Measurements from ENCODE around the gene HOMER3. TPM values are rescaled to one million over a fixed set of nuclear protein-coding genes. Genes with fewer than 3 reads are reported as not detected.

HOMER3 gene
- total RNA-seq, 1 donor from 2014 or later, result 93.0 TPM

GRCh38 chr19:18929311-18929710 is 11.7 kb downstream of the HOMER3 start:
- no peak for DNase-seq (ENCODE audit: low spot score in 2 of 2)
- no peak for TF ChIP-seq CTCF (IDR thresholded peaks at IDR 0.05)
- Histone ChIP-seq H3K4me3 (no peak overlapping the region), H3K9me3 (no peaks in the 10 kb centered on the region), H3K27ac (no peak overlapping the region), H3K4me1 (no peaks in the 10 kb centered on the region), H3K36me3 (peaks cover 55 to 76% of the 10 kb centered on the region in 2 donors), H3K27me3 (no peaks in the 10 kb centered on the region)
- intact Hi-C loops (cut with DNase I), result no loop called here

GRCh38 chr19:18928018-18928805 is 12.8 kb downstream of the HOMER3 start:
- no peak overlapping the region for H3K27ac ChIP-seq
- TF ChIP-seq CTCF (IDR thresholded peaks at IDR 0.05), result no peak
- no peak overlapping the region for H3K4me3 ChIP-seq
- no peaks in the 10 kb centered on the region for H3K4me1 ChIP-seq
- intact Hi-C loops (cut with DNase I), result no loop called here
- DNase-seq (ENCODE audit: low spot score in 2 of 2), result no peak
- no peaks in the 10 kb centered on the region for H3K27me3 ChIP-seq
- H3K9me3 ChIP-seq, result no peaks in the 10 kb centered on the region
- H3K36me3 ChIP-seq, result peaks cover 59 to 81% of the 10 kb centered on the region in 2 donors

GRCh38 chr19:18924684-18925213 is 16.3 kb downstream of the HOMER3 start:
- TF ChIP-seq CTCF (IDR thresholded peaks at IDR 0.05), result no peak
- Histone ChIP-seq H3K4me1 (peaks cover 6 to 10% of the 10 kb centered on the region in 2 donors), H3K27me3 (no peaks in the 10 kb centered on the region), H3K27ac (no peak overlapping the region), H3K9me3 (no peaks in the 10 kb centered on the region), H3K36me3 (peaks cover 63 to 84% of the 10 kb centered on the region in 2 donors), H3K4me3 (no peak overlapping the region)
- no peak for DNase-seq (ENCODE audit: low spot score in 2 of 2)
- intact Hi-C loops (cut with DNase I), result no loop called here

- no peaks in the 10 kb centered on the region for H3K27me3 ChIP-seq
- intact Hi-C loops (cut with DNase I), result no loop called here
- H3K4me3 ChIP-seq, result no peak overlapping the region
- H3K9me3 ChIP-seq, result no peaks in the 10 kb centered on the region
- peaks cover 6 to 22% of the 10 kb centered on the region in 2 donors for H3K4me1 ChIP-seq
- peaks cover 49 to 60% of the 10 kb centered on the region in 2 donors for H3K36me3 ChIP-seq
- H3K27ac ChIP-seq, result no peak overlapping the region
- no peak for DNase-seq (ENCODE audit: low spot score in 2 of 2)
- no peak for TF ChIP-seq CTCF (IDR thresholded peaks at IDR 0.05)
Observed at GRCh38 chr19:18922228-18922985, 18.6 kb downstream of the HOMER3 start.

- TF ChIP-seq CTCF (IDR thresholded peaks at IDR 0.05), result no peak
- H3K9me3 ChIP-seq, result no peaks in the 10 kb centered on the region
- no peak overlapping the region for H3K4me3 ChIP-seq
- intact Hi-C loops (cut with DNase I), result no loop called here
- no peaks in the 10 kb centered on the region for H3K27me3 ChIP-seq
- no peak for DNase-seq (ENCODE audit: low spot score in 2 of 2)
- H3K36me3 ChIP-seq, result peaks cover 48 to 55% of the 10 kb centered on the region in 2 donors
- H3K27ac ChIP-seq, result no peak overlapping the region
- peaks cover 6 to 22% of the 10 kb centered on the region in 2 donors for H3K4me1 ChIP-seq
Observed at GRCh38 chr19:18921593-18921992, 19.4 kb downstream of the HOMER3 start.
